GM12872 (cell line): Measurements from ENCODE around the gene UBTD1.
A peak's percentile ranks its signal among the peaks of the same experiment; 100 is the strongest.

Experiments
- CTCF ChIP-seq: IDR thresholded peaks from 3 replicates; pipeline ENCODE4 v1.5.1; 2011; ENCODE audit warnings: low read depth, mild to moderate bottlenecking, low read length, moderate library complexity; ENCODE audit not compliant: insufficient read depth

The UBTD1 gene

GRCh38 chr10:97570146-97570788, 71.5 kb downstream of the UBTD1 start:
- TF ChIP-seq CTCF, result no peak

- no peak for TF ChIP-seq CTCF
Measured at GRCh38 chr10:97570789-97571471, 72.2 kb downstream of the UBTD1 start.

- no peak for TF ChIP-seq CTCF
Measured at GRCh38 chr10:97571622-97572021, 72.9 kb downstream of the UBTD1 start.

DNA sequence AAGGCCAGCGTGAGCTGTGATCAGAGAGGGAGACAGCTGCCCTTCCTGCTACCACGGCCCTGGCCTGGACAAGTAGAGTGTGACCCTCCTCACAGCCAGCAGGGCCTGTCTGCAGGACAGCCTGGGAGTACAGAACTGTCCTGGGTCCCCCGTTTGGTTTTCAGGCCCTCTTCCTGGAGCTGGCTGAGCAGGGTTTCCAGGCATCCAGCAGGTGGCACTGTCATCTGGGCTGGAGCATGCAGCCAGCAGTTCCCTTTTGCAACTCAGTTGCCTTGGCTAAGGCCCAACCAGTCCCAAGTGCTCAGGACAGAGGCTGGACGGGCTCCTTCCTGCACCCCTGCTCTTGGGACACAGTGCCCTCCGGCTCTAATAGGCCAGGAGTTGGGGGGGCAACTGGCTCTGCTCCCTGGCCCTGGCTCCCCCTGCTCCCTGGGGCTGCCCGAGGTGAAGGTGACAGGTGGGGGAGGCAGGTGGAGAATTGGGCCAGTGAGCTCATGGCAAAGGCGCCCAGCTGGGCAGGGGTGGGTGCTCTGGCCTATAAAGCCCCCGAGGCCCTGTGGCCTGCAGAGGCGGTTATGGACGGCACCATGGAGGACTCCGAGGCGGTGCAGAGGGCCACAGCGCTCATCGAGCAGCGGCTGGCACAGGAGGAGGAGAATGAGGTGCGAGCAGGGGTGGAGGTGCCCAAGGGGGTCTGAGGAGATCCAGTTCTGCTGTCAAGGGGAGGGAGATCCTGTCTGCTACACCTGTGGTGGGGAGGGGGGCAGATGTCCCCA, 73.7 kb downstream of the UBTD1 start, which contains the start of gene ANKRD2:
Gene ANKRD2 (plus strand): TSS at position 566 of the 776 bp plus-strand sequence. CDS start 10 bp downstream, at position 576.
- TF ChIP-seq CTCF, result peak; percentile 97

GRCh38 chr10:97573021-97573420, 74.3 kb downstream of the UBTD1 start:
- no peak for TF ChIP-seq CTCF

- no peak for TF ChIP-seq CTCF
Measured at GRCh38 chr10:97573672-97574071, 74.9 kb downstream of the UBTD1 start.
